Activated T-cell treated with anti-CD3 and anti-CD28 coated beads, Interleukin-2, amount 50 U/mL, for 24 hours (primary cell): Measurements from ENCODE around the gene ETV3.

Source experiments
- DNase-seq: peaks from one replicate; pipeline ENCODE4 v3.0.0-alpha.2; 2020
- H3K27ac Mint-ChIP-seq: 2 replicates; pipeline ENCODE4 v1.8.0; 2020; ENCODE audit warnings: mild to moderate bottlenecking, mixed read lengths
- H3K27me3 Mint-ChIP-seq: 2 replicates; pipeline ENCODE4 v1.8.0; 2020; ENCODE audit warnings: mixed read lengths
- H3K36me3 Mint-ChIP-seq: 2 replicates; pipeline ENCODE4 v1.8.0; 2020; ENCODE audit warnings: low read depth, mixed read lengths
- H3K4me1 Mint-ChIP-seq: 2 replicates; pipeline ENCODE4 v1.8.0; 2020; ENCODE audit warnings: low read depth, mixed read lengths
- H3K4me3 Mint-ChIP-seq: 2 replicates; pipeline ENCODE4 v1.8.0; 2020; ENCODE audit warnings: mild to moderate bottlenecking, moderate library complexity, mixed read lengths
- H3K9me3 Mint-ChIP-seq: 2 replicates; pipeline ENCODE4 v1.8.0; 2020; ENCODE audit warnings: mixed read lengths

Gene ETV3

DNA sequence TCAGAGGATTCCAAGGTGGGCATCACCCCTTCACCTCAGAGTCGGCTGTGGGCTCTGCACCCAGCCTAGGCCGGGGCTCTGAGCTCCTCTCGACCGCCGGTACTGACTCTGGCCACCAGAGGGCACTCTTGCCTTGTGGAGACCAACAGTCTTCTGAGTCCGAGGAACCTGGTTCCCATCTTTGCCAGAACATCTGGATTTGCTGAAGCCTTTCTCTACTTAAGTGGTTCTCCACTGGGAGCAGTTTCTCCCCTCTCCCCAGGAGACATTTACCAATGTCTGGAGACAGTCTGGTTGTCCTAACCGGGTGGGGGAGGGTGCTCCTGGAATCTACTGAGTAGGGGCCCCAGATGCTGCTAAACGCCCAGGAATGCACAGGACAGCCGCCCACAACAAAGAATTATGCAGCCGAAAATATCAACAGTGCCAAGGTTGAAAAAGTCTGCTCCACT, 48.0 kb downstream of the ETV3 start:
- DNase-seq: peak; percentile 91
- no peak overlapping the region for H3K27ac Mint-ChIP-seq
- no peak overlapping the region for H3K4me3 Mint-ChIP-seq
- no peaks in the 10 kb centered on the region for H3K27me3 Mint-ChIP-seq
- no peaks in the 10 kb centered on the region for H3K9me3 Mint-ChIP-seq
- H3K4me1 Mint-ChIP-seq: no peaks in the 10 kb centered on the region
- no peaks in the 10 kb centered on the region for H3K36me3 Mint-ChIP-seq

DNA sequence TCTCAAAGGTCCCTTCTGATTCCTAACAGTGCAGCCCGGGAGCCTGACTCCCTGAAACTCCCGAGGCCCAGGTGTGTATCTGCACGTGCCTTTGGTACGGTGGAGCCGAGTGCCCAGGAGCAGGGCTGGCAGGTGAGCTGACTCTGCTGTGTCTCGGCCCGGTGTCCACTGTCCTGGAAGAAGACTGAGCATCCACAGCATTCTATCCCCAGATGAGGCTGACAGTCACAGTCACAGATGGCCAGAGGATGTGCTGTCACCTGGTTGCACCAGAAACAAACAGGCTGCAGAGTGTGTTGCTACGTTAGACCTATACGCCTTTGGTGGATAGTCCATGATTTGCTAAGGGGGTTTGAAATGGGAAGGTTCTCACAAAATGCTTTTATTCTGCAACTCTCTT, 48.4 kb downstream of the ETV3 start:
- H3K36me3 Mint-ChIP-seq: no peaks in the 10 kb centered on the region
- H3K4me3 Mint-ChIP-seq: no peak overlapping the region
- DNase-seq: no peak
- no peaks in the 10 kb centered on the region for H3K27me3 Mint-ChIP-seq
- H3K27ac Mint-ChIP-seq: no peak overlapping the region
- H3K4me1 Mint-ChIP-seq: no peaks in the 10 kb centered on the region
- H3K9me3 Mint-ChIP-seq: no peaks in the 10 kb centered on the region

DNA sequence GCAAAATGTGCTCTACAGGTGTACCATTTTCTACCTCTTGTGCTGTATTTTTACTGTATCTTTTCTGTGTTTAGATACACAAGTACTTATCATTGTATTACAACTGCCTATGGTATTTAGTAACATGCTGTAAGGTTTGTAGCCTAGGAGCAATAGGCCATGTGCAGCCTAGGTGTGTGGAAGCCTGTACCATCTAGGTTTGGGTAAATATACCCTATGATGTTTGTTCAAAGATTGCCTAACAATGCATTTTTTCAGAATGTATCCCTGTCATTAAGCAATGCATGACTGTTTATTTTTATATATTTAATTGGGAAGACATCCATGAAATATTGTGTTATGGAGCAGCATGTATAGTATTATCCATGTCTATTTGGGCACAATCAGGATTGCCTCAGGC, 49.6 kb downstream of the ETV3 start:
- DNase-seq: no peak
- Mint-ChIP-seq H3K4me3 (no peak overlapping the region), H3K4me1 (no peaks in the 10 kb centered on the region), H3K27me3 (no peaks in the 10 kb centered on the region), H3K27ac (no peak overlapping the region), H3K36me3 (no peaks in the 10 kb centered on the region), H3K9me3 (no peaks in the 10 kb centered on the region)

DNA sequence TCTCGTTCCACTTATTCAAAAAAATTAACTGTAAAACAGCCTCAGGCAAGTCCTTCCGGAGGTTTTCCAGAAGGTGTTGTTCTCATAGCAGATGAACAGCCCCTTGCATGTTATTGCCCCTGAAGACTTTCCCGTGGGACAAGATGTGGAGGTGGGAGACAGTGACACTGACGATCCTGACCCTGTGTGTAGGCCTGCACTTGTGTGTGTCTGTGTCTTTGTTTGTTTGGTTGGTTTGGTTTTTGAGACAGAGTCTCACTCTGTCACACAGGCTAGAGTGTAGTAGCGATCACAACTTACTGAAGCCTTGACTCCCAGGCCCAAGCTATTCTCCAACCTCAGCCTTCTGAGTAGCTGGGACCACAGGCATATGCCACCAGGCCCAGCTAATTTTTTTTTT, 51.2 kb downstream of the ETV3 start:
- Mint-ChIP-seq H3K4me1 (no peaks in the 10 kb centered on the region), H3K9me3 (no peaks in the 10 kb centered on the region), H3K27me3 (no peaks in the 10 kb centered on the region), H3K27ac (no peak overlapping the region), H3K4me3 (no peak overlapping the region), H3K36me3 (no peaks in the 10 kb centered on the region)
- DNase-seq: no peak

DNA sequence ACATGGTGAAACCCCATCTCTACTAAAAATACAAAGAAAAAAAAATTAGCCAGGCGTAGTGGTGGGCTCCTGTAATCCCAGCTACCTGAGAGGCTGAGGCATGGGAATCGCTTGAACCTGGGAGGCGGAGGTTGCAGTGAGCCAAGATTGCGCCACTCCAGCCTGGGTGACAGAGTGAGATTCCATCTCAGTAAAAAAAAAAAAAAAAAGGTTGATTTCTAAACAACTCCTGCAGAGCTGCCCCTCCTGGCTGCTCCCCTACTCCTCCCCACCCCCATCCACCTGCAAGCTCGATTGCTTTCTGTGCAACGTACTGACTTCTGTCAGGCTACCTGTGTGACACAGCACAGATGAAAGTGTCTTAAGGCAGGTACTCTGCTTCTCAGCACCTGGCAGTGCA, 51.9 kb downstream of the ETV3 start:
- H3K4me1 Mint-ChIP-seq: no peaks in the 10 kb centered on the region
- no peak overlapping the region for H3K4me3 Mint-ChIP-seq
- H3K9me3 Mint-ChIP-seq: no peaks in the 10 kb centered on the region
- H3K36me3 Mint-ChIP-seq: no peaks in the 10 kb centered on the region
- H3K27me3 Mint-ChIP-seq: no peaks in the 10 kb centered on the region
- DNase-seq: no peak
- H3K27ac Mint-ChIP-seq: no peak overlapping the region

DNA sequence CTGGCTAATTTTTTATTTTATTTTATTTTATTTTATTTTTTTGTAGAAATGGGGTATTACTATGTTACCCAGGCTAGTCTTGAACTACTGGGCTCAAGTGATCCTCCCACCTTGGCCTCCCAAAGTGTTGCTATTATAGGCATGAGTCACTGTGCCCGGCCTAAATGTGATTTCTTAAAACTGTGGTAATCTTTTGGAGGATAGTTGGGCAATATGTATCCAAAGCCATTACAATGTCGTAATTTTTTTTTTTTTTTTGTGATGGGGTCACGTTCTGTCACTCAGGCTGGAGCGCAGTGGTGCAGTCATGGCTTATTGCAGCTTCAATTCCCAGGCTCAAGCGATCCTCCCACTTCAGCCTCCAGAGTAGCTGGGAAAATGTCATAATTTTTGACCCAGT, 52.8 kb downstream of the ETV3 start:
- no peaks in the 10 kb centered on the region for H3K4me1 Mint-ChIP-seq
- H3K36me3 Mint-ChIP-seq: no peaks in the 10 kb centered on the region
- no peak for DNase-seq
- no peaks in the 10 kb centered on the region for H3K9me3 Mint-ChIP-seq
- no peak overlapping the region for H3K27ac Mint-ChIP-seq
- no peaks in the 10 kb centered on the region for H3K27me3 Mint-ChIP-seq
- H3K4me3 Mint-ChIP-seq: no peak overlapping the region

DNA sequence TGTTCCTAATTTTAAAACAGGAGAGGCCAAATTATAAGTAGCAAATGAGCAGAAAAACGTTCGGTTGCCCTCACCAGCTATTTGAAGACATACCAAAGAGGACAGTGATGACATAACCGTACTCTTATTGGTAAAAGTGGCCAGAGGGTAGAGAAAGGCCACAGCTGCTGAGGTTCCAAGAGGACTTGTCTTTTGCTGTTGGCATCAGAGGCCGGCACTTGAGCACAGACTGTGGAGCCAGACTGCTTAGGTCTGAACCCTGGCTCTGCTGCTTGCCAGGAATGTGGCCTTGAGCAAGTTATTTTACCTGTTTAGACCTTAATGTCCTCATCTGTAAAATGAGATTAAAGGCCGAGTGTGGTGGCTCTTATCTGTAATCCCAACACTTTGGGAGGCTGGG, 53.5 kb downstream of the ETV3 start:
- Mint-ChIP-seq H3K27ac (no peak overlapping the region), H3K9me3 (no peaks in the 10 kb centered on the region), H3K27me3 (no peaks in the 10 kb centered on the region), H3K4me1 (no peaks in the 10 kb centered on the region), H3K36me3 (no peaks in the 10 kb centered on the region), H3K4me3 (no peak overlapping the region)
- DNase-seq: no peak

DNA sequence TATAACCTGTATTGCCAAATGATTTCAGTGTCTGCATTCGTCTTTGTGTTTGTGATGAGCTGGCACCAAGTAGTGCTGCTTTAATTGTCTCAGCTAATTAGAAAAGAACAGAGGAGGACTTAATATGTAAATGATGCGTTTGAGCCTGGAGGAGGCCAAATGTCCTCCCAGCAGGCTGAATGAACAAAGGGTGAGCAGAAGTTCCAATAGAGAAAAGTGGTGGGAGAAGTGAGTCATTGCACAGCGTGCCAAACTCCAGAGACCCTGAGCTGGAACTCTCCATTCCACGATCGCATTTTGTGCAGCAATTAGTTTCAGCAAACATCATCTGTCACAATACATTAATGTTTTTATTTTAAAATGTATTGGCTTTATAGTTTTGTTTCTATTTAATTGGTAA, 56.5 kb downstream of the ETV3 start:
- DNase-seq: no peak

DNA sequence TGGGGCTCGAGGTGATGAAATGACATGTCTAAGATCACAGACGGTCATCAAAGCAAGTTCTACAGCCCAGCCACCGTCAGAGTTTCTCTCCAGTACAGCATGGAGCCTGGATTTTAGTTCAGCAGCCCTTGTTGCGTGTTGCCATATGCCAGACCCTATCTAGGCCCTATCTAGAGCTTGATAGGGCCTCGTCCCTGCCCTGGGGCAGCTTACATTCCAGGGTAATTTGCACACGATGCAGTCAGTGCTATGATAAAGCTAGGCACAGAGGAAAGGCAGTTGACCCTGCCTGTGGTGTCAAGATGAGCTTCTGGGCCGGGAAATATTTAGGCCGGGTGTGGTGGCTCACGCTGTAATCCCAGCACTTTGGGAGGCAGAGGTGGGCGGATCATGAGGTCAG, 57.5 kb downstream of the ETV3 start:
- Mint-ChIP-seq H3K27ac (no peak overlapping the region), H3K27me3 (peaks cover 14% of the 10 kb centered on the region), H3K9me3 (no peaks in the 10 kb centered on the region), H3K4me3 (no peak overlapping the region), H3K36me3 (no peaks in the 10 kb centered on the region), H3K4me1 (no peaks in the 10 kb centered on the region)
- DNase-seq: no peak

More for the DNA sequence above, 56.5 kb downstream of the ETV3 start:
- Mint-ChIP-seq H3K4me3 (no peak overlapping the region), H3K27me3 (peaks cover 7% of the 10 kb centered on the region), H3K9me3 (no peaks in the 10 kb centered on the region), H3K27ac (no peak overlapping the region), H3K36me3 (no peaks in the 10 kb centered on the region), H3K4me1 (no peaks in the 10 kb centered on the region)

DNA sequence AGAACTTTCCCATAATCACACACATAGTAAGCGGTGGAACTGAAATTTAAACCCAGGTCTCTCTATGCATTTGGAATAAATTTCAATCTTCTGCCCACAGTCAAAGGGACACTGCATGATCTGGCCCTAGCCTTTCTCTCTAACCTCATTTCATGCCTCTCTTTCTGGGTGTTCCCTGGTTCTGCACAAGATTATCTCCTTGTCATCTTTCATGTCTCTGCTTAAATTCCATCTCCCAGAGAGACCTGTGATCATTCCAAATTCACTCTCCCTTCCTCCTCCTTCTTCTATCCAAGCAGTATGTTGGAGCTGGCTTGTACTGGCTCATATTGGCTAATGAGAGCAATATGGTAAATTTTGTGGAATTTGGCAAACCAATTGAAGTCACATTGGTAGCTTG, 60.8 kb downstream of the ETV3 start:
- H3K36me3 Mint-ChIP-seq: no peaks in the 10 kb centered on the region
- no peak overlapping the region for H3K27ac Mint-ChIP-seq
- no peak for DNase-seq

DNA sequence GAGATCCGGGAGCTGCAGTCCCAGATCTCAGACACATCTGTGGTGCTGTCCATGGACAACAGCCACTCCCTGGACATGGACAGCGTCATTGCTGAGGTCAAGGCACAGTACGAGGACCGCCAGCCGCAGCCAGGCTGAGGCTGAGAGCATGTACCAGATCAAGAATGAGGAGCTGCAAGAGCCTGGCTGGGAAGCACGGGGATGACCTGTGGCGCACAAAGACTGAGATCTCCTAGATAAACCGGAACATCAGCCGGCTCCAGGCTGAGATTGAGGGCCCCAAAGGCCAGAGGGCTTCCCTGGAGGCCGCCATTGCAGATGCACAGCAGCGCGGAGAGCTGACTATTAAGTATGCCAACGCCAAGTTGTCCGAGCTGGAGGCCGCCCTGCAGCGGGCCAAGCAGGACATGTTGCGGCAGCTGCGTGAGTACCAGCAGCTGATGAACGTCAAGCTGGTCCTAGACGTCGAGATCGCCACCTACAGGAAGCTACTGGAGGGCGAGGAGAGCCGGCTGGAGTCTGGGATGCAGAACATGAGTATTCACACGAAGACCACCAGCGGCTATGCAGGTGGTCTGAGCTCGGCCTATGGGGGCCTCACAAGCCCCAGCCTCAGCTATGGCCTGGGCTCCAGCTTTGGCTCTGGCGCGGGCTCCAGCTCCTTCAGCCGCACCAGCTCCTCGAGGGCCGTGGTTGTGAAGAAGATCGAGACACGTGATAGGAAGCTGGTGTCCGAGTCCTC, 64.1 kb downstream of the ETV3 start:
- Mint-ChIP-seq H3K27me3 (peaks cover 30% of the 10 kb centered on the region), H3K4me1 (peaks cover 6% of the 10 kb centered on the region), H3K4me3 (no peak overlapping the region), H3K9me3 (no peaks in the 10 kb centered on the region), H3K36me3 (no peaks in the 10 kb centered on the region), H3K27ac (no peak overlapping the region)
- DNase-seq: peak; percentile 50

More for the DNA sequence above, 60.8 kb downstream of the ETV3 start:
- H3K4me1 Mint-ChIP-seq: peaks cover 6% of the 10 kb centered on the region
- H3K4me3 Mint-ChIP-seq: no peak overlapping the region
- no peaks in the 10 kb centered on the region for H3K9me3 Mint-ChIP-seq
- peaks cover 30% of the 10 kb centered on the region for H3K27me3 Mint-ChIP-seq
